ENCODE measurements around the gene PPIF. TPM values are rescaled to one million over a fixed set of nuclear protein-coding genes. Genes with fewer than 3 reads are reported as not detected.

PPIF gene
- total and polyA plus RNA-seq, 2 of the 13 experiments (the other 11 are each of a cell fraction or from before 2014, with no cell fraction given): 147 to 157 TPM

GRCh38 chr10:79359816-79360498 lies 12.7 kb downstream of the PPIF start:
- Histone ChIP-seq H3K9me3 (ENCODE audit: low read length) (no peaks in the 10 kb centered on the region), H3K36me3 (replicated peaks in 1 of 2; ENCODE audit: control insufficient read depth in 1 of 2, insufficient read depth in 2 of 2, low read length in 2 of 2) (peaks cover 1 to 15% of the 10 kb centered on the region in 2 experiments; a peak in 4 of 5 replicates), H3K79me2 (ENCODE audit: insufficient read depth, low read length) (no peaks in the 10 kb centered on the region), H3K27me3 (ENCODE audit: control insufficient read depth in 1 of 2, insufficient read depth in 2 of 2, low read length in 2 of 2) (no peaks in the 10 kb centered on the region), H3K27ac (ENCODE audit: extremely low read length, insufficient read depth, low read length) (no peak overlapping the region), H2AFZ (ENCODE audit: low read length) (no peak overlapping the region), H3K9ac (ENCODE audit: insufficient read depth, low read depth, low read length) (no peak overlapping the region), H4K20me1 (ENCODE audit: insufficient read depth, low read length) (no peaks in the 10 kb centered on the region; the same call in none of the 2 replicates), H3K4me1 (ENCODE audit: insufficient read depth, low read length) (peaks cover 33% of the 10 kb centered on the region), H3K4me3 (replicated peaks in 1 of 3; ENCODE audit: insufficient read depth in 1 of 3, low read depth in 2 of 3, low read length in 3 of 3) (no peak overlapping the region), H3K4me2 (ENCODE audit: low read depth, low read length) (no peak overlapping the region)
- DNase-seq (ENCODE audit: low spot score): no peak
- no peak for FAIRE-seq
- intact Hi-C loops (cut with micrococcal nuclease; ENCODE audit: unreplicated experiment) (loop anchor here (1.0 kb wide), 1 partner anchor 13 kb away; the partner anchor contains the start of gene PPIF), in situ Hi-C loops (cut with HindIII; ENCODE audit: extremely low pct_ligation_motif_present, low pct_unique_long_range_greater_than_20kb) (no loop called here)
- 95% methylated on average over 6 of the region's 6 CpGs for WGBS (ENCODE audit: low lambda C conversion rate)
- TF ChIP-seq ZNF44 (CRISPR knock-in tag; IDR thresholded peaks at IDR 0.05): no peak
- no peak for TF ChIP-seq ZNF205 (CRISPR knock-in tag; IDR thresholded peaks at IDR 0.05)
- no peak for TF ChIP-seq HNF1B (CRISPR knock-in tag; IDR thresholded peaks at IDR 0.05)
- no peak for TF ChIP-seq TOPORS (CRISPR knock-in tag; IDR thresholded peaks at IDR 0.05)
- no peak for TF ChIP-seq ZUFSP (CRISPR knock-in tag; IDR thresholded peaks at IDR 0.05; ENCODE audit: borderline replicate concordance)
- TF ChIP-seq ATF4 (CRISPR knock-in tag; IDR thresholded peaks at IDR 0.05): no peak
- no peak for TF ChIP-seq POGK (CRISPR knock-in tag; conservative IDR thresholded peaks at IDR 0.05)
- TF ChIP-seq BCLAF1 (IDR thresholded peaks at IDR 0.05): no peak
- BruUV-seq (replicated peaks): no TSS peak
- POLR2A ChIA-PET: interaction anchor here (1.6 to 3.5 kb wide), 4 partner anchors 12 to 23 kb away, joined by 3 to 45 read pairs (median 8); partner anchors contain the start of gene PPIF
- CTCF ChIA-PET (ENCODE audit: low intra/inter-chr PET ratio, low total read pairs): no interaction called here
- no peak for ATAC-seq

All from HepG2 (cell line).